GM19043 (cell line): ENCODE data around the gene SLC8B1.

Experiments
- ATAC-seq: cut with Tn5 transposase; IDR thresholded peaks from one replicate; pipeline ENCODE4 v1.9.1; 2021; ENCODE audit warnings: low read depth; ENCODE audit not compliant: unreplicated experiment

SLC8B1 gene

GRCh38 chr12:113251404-113252070 is 83.4 kb downstream of the SLC8B1 start:
- no peak for ATAC-seq

GRCh38 chr12:113250045-113250444 is 84.9 kb downstream of the SLC8B1 start:
- ATAC-seq: no peak

DNA sequence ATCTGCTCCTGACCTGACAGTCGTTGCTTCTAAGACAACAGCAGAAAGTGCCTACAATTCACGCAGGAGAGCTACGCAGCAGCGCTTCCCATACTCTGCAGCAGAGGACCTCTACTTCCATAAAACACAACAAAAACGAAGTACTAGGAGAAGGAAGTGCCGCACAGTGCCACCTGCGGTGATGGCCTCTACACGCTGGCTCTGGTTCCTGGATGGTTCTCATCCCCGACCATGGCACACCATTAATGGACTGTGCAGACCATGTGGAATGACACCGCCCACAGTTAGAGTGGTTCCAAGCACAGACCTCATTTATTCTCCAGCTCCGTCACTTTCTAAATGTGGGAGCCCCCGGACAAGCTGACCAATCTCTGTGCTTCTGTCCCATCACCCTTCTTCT is 85.4 kb downstream of the SLC8B1 start:
- no peak for ATAC-seq

DNA sequence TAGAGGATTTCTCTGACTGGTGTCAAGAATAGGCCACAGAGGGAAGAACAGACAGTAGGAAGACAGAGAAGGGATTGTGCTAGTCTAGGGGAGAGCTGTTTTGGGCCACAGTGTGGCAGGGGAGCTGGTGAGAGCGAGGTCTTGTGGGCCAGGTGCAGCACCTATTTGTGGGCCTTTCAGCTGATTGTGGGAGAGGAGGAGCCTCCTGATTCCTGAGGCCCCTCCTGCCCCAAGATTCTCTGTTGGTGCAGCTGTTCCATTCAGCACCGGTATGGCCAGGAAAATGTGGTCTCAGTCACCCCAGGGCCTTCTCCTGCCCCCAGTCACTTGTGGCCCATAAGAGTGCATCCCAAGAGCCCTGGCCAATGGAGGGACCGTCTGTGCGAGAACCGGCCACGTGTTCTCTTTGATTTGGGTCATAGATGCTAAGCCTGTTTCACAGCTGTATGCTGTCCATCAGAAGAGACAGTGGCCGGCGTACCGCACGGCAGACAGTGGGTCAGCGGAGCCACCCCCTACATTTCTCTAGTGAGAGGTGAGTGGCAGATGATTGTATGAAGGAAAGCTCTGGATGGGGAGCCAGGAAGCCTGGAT is 86.0 kb downstream of the SLC8B1 start:
- ATAC-seq: no peak
